Astrocyte (in vitro differentiated cells and primary cell): ENCODE measurements around the gene TAS2R5. TPM values are rescaled to one million over a fixed set of nuclear protein-coding genes. Genes with fewer than 3 reads are reported as not detected.

Experiments
- DNase-seq: peaks from one replicate; pipeline ENCODE4 v3.0.0-alpha.2; 2010; ENCODE audit warnings: low read depth
- FAIRE-seq: peaks from 2 replicates; lab custom pipeline; 2011; peaks lifted over from hg19 to GRCh38; lab: Jason Lieb, UNC
- H2AFZ ChIP-seq: 2 replicates; pipeline ENCODE4 v1.6.0; 2012; ENCODE audit warnings: low read depth, low read length, inconsistent platforms
- H3K27ac ChIP-seq: 2 replicates; pipeline ENCODE4 v1.5.1; 2011; ENCODE audit warnings: low read depth, low read length, inconsistent platforms
- H3K27me3 ChIP-seq: 2 replicates; pipeline ENCODE4 v1.6.0; 2011; ENCODE audit warnings: low read length, inconsistent platforms; ENCODE audit not compliant: insufficient read depth
- H3K36me3 ChIP-seq: 2 replicates; pipeline ENCODE4 v1.5.1; 2011; ENCODE audit warnings: low read length, inconsistent platforms; ENCODE audit not compliant: insufficient read depth
- H3K4me1 ChIP-seq: 2 replicates; pipeline ENCODE4 v1.5.1; 2011; ENCODE audit warnings: low read length, inconsistent platforms; ENCODE audit not compliant: insufficient read depth
- H3K4me2 ChIP-seq: 2 replicates; pipeline ENCODE4 v1.6.0; 2012; ENCODE audit warnings: low read length, inconsistent platforms
- H3K4me3 ChIP-seq: 2 replicates; pipeline ENCODE4 v1.5.1; 2011; ENCODE audit warnings: low read depth, mild to moderate bottlenecking, low read length, inconsistent platforms; ENCODE audit not compliant: insufficient read depth
- H3K79me2 ChIP-seq: 2 replicates; pipeline ENCODE4 v1.6.0; 2012; ENCODE audit warnings: mild to moderate bottlenecking, low read length, inconsistent platforms; ENCODE audit not compliant: insufficient read depth
- H3K9ac ChIP-seq: 2 replicates; pipeline ENCODE4 v1.6.0; 2012; ENCODE audit warnings: mild to moderate bottlenecking, low read length, inconsistent platforms
- H3K9me3 ChIP-seq: 2 replicates; pipeline ENCODE4 v1.5.1; 2012; ENCODE audit warnings: low read depth, mild to moderate bottlenecking, low read length, inconsistent platforms; ENCODE audit not compliant: insufficient read depth
- H4K20me1 ChIP-seq: 2 replicates; pipeline ENCODE4 v1.6.0; 2012; ENCODE audit warnings: low read length, inconsistent platforms; ENCODE audit not compliant: insufficient read depth
- H3K27ac Mint-ChIP-seq: one replicate; pipeline ENCODE4 v1.8.0; 2021; ENCODE audit warnings: mild to moderate bottlenecking, mixed read lengths; ENCODE audit not compliant: unreplicated experiment
- H3K27me3 Mint-ChIP-seq: one replicate; pipeline ENCODE4 v1.8.0; 2021; ENCODE audit warnings: low read depth, mixed read lengths; ENCODE audit not compliant: unreplicated experiment
- H3K36me3 Mint-ChIP-seq: one replicate; pipeline ENCODE4 v1.8.0; 2021; ENCODE audit warnings: low read depth, mixed read lengths; ENCODE audit not compliant: unreplicated experiment
- H3K4me1 Mint-ChIP-seq: one replicate; pipeline ENCODE4 v1.8.0; 2021; ENCODE audit warnings: low read depth, mixed read lengths; ENCODE audit not compliant: unreplicated experiment
- H3K4me3 Mint-ChIP-seq: one replicate; pipeline ENCODE4 v1.8.0; 2021; ENCODE audit warnings: mild to moderate bottlenecking, moderate library complexity, mixed read lengths; ENCODE audit not compliant: unreplicated experiment
- H3K9me3 Mint-ChIP-seq: one replicate; pipeline ENCODE4 v1.8.0; 2021; ENCODE audit warnings: mild to moderate bottlenecking, mixed read lengths; ENCODE audit not compliant: unreplicated experiment
- EZH2 ChIP-seq: IDR thresholded peaks from 2 replicates; pipeline ENCODE4 v1.6.1; 2012; ENCODE audit warnings: mild to moderate bottlenecking, low read length, inconsistent platforms; ENCODE audit not compliant: insufficient read depth
- total RNA-seq: library from RNA; stranded (reverse); gene quantifications from 2 replicates; pipeline ENCODE4 v1.2.1, GENCODE V29; 2021
- TF ChIP-seq, protein P1 (sequence below): IDR thresholded peaks from 2 replicates; pipeline ENCODE4 v1.5.1; 2011; ENCODE audit warnings: low read depth, mild to moderate bottlenecking, inconsistent platforms, low read length, moderate library complexity; ENCODE audit not compliant: insufficient read depth

The TAS2R5 gene
- total RNA-seq, 1 donor from 2014 or later: 1.5 TPM

DNA sequence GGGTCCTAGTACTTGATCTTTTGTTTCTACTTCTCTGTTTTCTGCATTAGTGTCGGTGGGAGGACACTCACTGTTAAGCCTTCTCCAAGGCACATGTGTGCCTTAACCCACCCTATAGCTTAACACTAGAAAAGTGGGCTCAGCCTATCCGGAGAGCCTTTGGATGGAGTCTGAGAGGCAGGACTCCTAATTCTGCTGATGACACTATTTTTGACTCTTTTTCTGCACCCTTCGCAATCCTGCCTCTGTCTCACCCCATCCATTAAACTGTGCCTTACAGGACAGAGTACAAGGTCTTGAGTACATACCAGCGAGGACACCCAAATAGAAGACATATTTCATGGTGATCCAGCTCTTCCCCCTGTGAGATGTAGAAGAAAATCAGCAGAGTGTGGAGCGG, 50.7 kb downstream of the TAS2R5 start:
- Histone ChIP-seq H4K20me1 (no peaks in the 10 kb centered on the region), H3K27me3 (no peaks in the 10 kb centered on the region), H3K4me2 (no peak overlapping the region), H3K9ac (no peak overlapping the region), H3K36me3 (no peaks in the 10 kb centered on the region), H3K4me3 (no peak overlapping the region), H3K4me1 (no peaks in the 10 kb centered on the region), H3K79me2 (no peaks in the 10 kb centered on the region), H3K9me3 (no peaks in the 10 kb centered on the region), H3K27ac (no peak overlapping the region), H2AFZ (no peak overlapping the region)
- Mint-ChIP-seq H3K27ac (no peak overlapping the region), H3K9me3 (peaks cover 4% of the 10 kb centered on the region), H3K4me1 (no peaks in the 10 kb centered on the region), H3K4me3 (no peak overlapping the region), H3K36me3 (peaks cover 3% of the 10 kb centered on the region), H3K27me3 (no peaks in the 10 kb centered on the region)
- no peak for FAIRE-seq
- no peak for DNase-seq
- TF ChIP-seq, protein P1, sequence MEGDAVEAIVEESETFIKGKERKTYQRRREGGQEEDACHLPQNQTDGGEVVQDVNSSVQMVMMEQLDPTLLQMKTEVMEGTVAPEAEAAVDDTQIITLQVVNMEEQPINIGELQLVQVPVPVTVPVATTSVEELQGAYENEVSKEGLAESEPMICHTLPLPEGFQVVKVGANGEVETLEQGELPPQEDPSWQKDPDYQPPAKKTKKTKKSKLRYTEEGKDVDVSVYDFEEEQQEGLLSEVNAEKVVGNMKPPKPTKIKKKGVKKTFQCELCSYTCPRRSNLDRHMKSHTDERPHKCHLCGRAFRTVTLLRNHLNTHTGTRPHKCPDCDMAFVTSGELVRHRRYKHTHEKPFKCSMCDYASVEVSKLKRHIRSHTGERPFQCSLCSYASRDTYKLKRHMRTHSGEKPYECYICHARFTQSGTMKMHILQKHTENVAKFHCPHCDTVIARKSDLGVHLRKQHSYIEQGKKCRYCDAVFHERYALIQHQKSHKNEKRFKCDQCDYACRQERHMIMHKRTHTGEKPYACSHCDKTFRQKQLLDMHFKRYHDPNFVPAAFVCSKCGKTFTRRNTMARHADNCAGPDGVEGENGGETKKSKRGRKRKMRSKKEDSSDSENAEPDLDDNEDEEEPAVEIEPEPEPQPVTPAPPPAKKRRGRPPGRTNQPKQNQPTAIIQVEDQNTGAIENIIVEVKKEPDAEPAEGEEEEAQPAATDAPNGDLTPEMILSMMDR: no peak
- TF ChIP-seq EZH2: no peak

Other genes with a start within 250 kb of the TAS2R5 start
- 28.6 and 29.9 TPM in 2 replicates for gene AGK, start 238.8 kb upstream of the TAS2R5 start, total RNA-seq
- gene DENND11, start 88.1 kb upstream of the TAS2R5 start, total RNA-seq: 9.8 and 10.5 TPM in 2 replicates
- not detected in 2 replicates for gene WEE2, start 81.9 kb upstream of the TAS2R5 start, total RNA-seq
- gene SSBP1, start 51.9 kb upstream of the TAS2R5 start, total RNA-seq: 138 and 146 TPM in 2 replicates
- gene TAS2R3, start 26.1 kb upstream of the TAS2R5 start, total RNA-seq: 1.00 and 1.2 TPM in 2 replicates
- 1.1 and 1.2 TPM in 2 replicates for gene TAS2R4, start 13.5 kb upstream of the TAS2R5 start, total RNA-seq
- not detected in 2 replicates for gene PRSS37, start 51.3 kb downstream of the TAS2R5 start, total RNA-seq
- not detected in 2 replicates for gene OR9A4, start 126.2 kb downstream of the TAS2R5 start, total RNA-seq
- gene CLEC5A, start 156.8 kb downstream of the TAS2R5 start, total RNA-seq: not detected in 2 replicates
- not detected in 2 replicates for gene TAS2R38, start 183.6 kb downstream of the TAS2R5 start, total RNA-seq
- gene MGAM, start 205.7 kb downstream of the TAS2R5 start, total RNA-seq: 3.2 and 4.5 TPM in 2 replicates